SU-DHL-6 (cell line): Measurements from ENCODE around the gene GREB1L.

Source experiments
- EZH2phosphoT487 ChIP-seq: fragments of 200-600 bp; sonication (generic), shearing (Covaris generic); conservative IDR thresholded peaks from 2 replicates; pipeline ENCODE4 v1.6.1; 2018; ENCODE audit warnings: mild to moderate bottlenecking, antibody characterized with exemption, low read length, moderate library complexity, mixed read lengths
- TF ChIP-seq, protein P1 (sequence below): fragments of 200-600 bp; sonication (generic); IDR thresholded peaks from one replicate; pipeline ENCODE4 v1.5.1; 2017; ENCODE audit warnings: antibody characterized with exemption, mild to moderate bottlenecking, low read length, moderate library complexity; ENCODE audit not compliant: insufficient read depth, poor library complexity, severe bottlenecking

DNA sequence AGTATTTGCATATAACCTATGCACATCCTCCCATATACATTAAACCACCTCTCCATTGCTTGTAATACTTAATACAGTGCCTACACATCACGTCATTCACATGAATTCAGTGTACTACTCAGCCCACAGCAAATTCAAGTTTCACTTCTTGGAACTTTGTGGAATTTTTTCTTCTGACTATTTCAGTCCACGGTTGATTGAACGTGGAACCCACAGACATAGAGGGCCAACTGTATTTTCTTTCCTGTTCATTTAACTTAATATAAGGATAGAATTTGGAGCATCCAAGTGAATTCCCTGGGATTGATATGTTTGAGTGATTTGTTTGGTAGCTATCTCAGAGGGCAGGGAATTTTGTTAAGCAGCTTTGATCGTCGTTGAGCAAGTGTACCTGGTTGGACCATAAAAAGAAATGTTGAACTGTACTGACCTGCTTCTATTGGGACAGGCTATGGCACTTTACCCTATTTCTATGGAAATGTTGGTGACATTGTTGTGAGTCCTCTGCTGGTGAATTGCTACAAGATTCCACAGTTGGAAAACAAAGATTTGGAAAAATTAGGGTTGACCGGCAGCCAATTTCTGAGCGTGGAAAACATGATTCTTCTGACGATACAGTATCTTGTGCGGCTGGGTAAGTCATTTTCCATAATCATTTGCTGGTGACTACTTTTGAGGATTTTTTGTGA lies 201.9 kb downstream of the GREB1L start:
- TF ChIP-seq, protein P1, sequence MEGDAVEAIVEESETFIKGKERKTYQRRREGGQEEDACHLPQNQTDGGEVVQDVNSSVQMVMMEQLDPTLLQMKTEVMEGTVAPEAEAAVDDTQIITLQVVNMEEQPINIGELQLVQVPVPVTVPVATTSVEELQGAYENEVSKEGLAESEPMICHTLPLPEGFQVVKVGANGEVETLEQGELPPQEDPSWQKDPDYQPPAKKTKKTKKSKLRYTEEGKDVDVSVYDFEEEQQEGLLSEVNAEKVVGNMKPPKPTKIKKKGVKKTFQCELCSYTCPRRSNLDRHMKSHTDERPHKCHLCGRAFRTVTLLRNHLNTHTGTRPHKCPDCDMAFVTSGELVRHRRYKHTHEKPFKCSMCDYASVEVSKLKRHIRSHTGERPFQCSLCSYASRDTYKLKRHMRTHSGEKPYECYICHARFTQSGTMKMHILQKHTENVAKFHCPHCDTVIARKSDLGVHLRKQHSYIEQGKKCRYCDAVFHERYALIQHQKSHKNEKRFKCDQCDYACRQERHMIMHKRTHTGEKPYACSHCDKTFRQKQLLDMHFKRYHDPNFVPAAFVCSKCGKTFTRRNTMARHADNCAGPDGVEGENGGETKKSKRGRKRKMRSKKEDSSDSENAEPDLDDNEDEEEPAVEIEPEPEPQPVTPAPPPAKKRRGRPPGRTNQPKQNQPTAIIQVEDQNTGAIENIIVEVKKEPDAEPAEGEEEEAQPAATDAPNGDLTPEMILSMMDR = no peak
- no peak for TF ChIP-seq EZH2phosphoT487
